ENCODE measurements around the gene ANKH. TPM values are rescaled to one million over a fixed set of nuclear protein-coding genes. Genes with fewer than 3 reads are reported as not detected.

The ANKH gene
- total RNA-seq, 1 experiment from 2014 or later: 13.9 TPM

DNA sequence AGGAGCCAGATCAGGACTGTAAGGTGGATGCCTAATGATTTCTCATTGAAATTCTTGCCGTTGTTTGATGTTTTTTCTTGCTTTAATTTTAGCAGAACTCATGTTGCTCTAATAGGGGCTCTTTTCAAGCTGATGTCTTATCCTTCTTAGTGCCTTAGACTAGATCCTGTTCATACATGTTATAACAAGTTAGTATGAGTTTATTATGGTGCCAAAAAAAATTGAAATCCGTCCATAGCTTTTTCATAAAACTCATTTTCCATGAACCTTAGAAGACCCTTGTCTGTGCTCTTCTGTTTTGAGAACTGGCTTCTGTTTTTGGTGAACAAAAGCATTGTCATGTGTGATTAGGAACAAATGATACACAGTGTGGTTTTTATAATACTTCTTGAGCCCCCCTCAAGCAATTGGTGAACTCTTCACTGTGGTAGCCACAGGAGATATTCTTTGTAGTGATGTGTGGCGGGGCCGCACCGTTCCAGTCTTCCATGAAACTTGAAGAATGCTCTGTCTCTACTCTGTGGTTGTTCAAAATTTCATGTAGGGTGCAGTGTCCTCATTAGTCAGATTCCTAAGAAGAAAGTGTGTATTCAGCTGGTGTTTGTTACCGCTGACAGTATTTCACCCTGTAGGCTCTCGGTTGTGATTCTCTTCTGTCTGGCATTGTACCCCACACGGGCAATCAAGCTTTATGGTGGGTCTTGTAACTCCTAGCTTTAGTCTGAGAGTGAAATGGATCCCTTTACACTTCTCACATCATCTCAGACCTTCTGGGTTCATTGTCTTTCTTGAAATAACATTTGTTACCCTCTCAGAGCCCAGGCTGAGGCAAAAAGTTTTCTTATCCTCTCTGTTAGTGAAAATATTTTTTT lies 196.4 kb downstream of the ANKH start:
- H3K4me1 ChIP-seq (ENCODE audit: insufficient read depth, low read length, poor library complexity, severe bottlenecking): no peaks in the 10 kb centered on the region
- no peaks in the 10 kb centered on the region for H3K9me3 ChIP-seq (ENCODE audit: low read depth, low read length, poor library complexity, severe bottlenecking)
- intact Hi-C loops (cut with micrococcal nuclease; ENCODE audit: unreplicated experiment): no loop called here
- no peak for TF ChIP-seq EZH2 (IDR thresholded peaks at IDR 0.05; ENCODE audit: borderline replicate concordance, low read depth, low read length, poor library complexity, severe bottlenecking)
- TF ChIP-seq, protein P1, sequence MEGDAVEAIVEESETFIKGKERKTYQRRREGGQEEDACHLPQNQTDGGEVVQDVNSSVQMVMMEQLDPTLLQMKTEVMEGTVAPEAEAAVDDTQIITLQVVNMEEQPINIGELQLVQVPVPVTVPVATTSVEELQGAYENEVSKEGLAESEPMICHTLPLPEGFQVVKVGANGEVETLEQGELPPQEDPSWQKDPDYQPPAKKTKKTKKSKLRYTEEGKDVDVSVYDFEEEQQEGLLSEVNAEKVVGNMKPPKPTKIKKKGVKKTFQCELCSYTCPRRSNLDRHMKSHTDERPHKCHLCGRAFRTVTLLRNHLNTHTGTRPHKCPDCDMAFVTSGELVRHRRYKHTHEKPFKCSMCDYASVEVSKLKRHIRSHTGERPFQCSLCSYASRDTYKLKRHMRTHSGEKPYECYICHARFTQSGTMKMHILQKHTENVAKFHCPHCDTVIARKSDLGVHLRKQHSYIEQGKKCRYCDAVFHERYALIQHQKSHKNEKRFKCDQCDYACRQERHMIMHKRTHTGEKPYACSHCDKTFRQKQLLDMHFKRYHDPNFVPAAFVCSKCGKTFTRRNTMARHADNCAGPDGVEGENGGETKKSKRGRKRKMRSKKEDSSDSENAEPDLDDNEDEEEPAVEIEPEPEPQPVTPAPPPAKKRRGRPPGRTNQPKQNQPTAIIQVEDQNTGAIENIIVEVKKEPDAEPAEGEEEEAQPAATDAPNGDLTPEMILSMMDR (conservative IDR thresholded peaks at IDR 0.05; ENCODE audit: low read depth, low read length): no peak
- H3K4me3 ChIP-seq (ENCODE audit: low read depth, low read length, poor library complexity, severe bottlenecking): no peak overlapping the region
- BruUV-seq (replicated peaks): no TSS peak
- CTCF ChIA-PET: no interaction called here
- H3K36me3 ChIP-seq (ENCODE audit: insufficient read depth, low read length, poor library complexity, severe bottlenecking): peaks cover 1% of the 10 kb centered on the region
- no peaks in the 10 kb centered on the region for H3K27me3 ChIP-seq (replicated peaks; ENCODE audit: insufficient read depth, low read depth, low read length, poor library complexity)
- POLR2A ChIA-PET (ENCODE audit: low non-redundant PET): no interaction called here
- H3K27ac ChIP-seq (ENCODE audit: low read depth, low read length, poor library complexity, severe bottlenecking): no peak overlapping the region
- DNase-seq (ENCODE audit: low spot score): no peak

- TF ChIP-seq, protein P1 (conservative IDR thresholded peaks at IDR 0.05; ENCODE audit: low read depth, low read length): no peak
- no peak for TF ChIP-seq EZH2 (IDR thresholded peaks at IDR 0.05; ENCODE audit: borderline replicate concordance, low read depth, low read length, poor library complexity, severe bottlenecking)
- H3K4me1 ChIP-seq (ENCODE audit: insufficient read depth, low read length, poor library complexity, severe bottlenecking): no peaks in the 10 kb centered on the region
- no peak for DNase-seq (ENCODE audit: low spot score)
- no peak overlapping the region for H3K4me3 ChIP-seq (ENCODE audit: low read depth, low read length, poor library complexity, severe bottlenecking)
- H3K36me3 ChIP-seq (ENCODE audit: insufficient read depth, low read length, poor library complexity, severe bottlenecking): no peaks in the 10 kb centered on the region
- POLR2A ChIA-PET (ENCODE audit: low non-redundant PET): no interaction called here
- no peaks in the 10 kb centered on the region for H3K9me3 ChIP-seq (ENCODE audit: low read depth, low read length, poor library complexity, severe bottlenecking)
- intact Hi-C loops (cut with micrococcal nuclease; ENCODE audit: unreplicated experiment): no loop called here
- no TSS peak for BruUV-seq (replicated peaks)
- no peak overlapping the region for H3K27ac ChIP-seq (ENCODE audit: low read depth, low read length, poor library complexity, severe bottlenecking)
- CTCF ChIA-PET: no interaction called here
- H3K27me3 ChIP-seq (replicated peaks; ENCODE audit: insufficient read depth, low read depth, low read length, poor library complexity): no peaks in the 10 kb centered on the region
These were observed 198.1 kb downstream of the ANKH start for GRCh38 chr5:14673443-14673842.

DNA sequence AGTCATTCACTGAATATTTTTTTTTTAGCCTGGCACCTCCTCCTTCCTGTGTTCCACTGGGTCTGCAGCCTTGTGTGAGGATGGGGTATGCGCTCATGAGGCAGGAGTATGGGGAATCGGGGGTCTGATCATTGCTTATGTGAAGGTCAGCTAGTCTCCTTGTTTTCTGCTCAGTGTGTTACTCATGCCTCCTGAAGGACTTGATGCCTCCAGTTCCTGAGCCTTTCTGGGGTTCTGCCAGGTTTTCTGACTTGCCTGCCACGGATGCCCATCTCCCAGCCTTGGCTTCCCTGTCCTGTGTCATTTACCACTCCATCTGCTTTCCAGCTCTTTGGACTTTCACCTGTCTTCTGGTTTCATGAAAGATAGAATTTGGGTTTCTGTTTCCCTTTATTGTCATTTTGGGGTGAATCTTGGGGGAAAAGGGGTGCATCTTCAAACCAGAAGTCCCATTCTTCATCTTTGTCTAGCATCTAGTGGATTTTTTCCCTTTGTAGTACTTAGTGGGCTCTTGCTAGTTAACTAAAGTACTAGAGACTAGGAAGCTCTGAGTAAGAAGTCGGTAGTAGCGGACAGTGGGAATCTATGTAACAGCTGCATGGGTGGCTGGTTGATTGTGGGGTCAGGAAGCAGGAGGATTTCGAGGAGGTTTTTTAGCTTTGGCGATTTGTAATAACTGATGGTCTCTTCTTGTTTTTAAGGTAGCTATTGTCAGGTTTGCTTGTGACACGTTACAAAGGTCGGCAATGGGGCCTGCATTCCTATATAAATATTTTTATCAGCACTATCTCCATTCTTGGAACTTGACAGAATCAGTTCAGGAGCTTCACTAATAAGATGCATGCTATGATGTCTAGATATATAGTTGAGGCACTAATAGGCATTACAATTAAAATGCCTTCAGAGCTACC lies 198.8 kb downstream of the ANKH start:
- Histone ChIP-seq H3K9me3 (ENCODE audit: low read depth, low read length, poor library complexity, severe bottlenecking) (no peaks in the 10 kb centered on the region), H3K36me3 (ENCODE audit: insufficient read depth, low read length, poor library complexity, severe bottlenecking) (no peaks in the 10 kb centered on the region), H3K4me3 (ENCODE audit: low read depth, low read length, poor library complexity, severe bottlenecking) (no peak overlapping the region), H3K27me3 (replicated peaks; ENCODE audit: insufficient read depth, low read depth, low read length, poor library complexity) (no peaks in the 10 kb centered on the region), H3K27ac (ENCODE audit: low read depth, low read length, poor library complexity, severe bottlenecking) (no peak overlapping the region), H3K4me1 (ENCODE audit: insufficient read depth, low read length, poor library complexity, severe bottlenecking) (no peaks in the 10 kb centered on the region)
- intact Hi-C loops (cut with micrococcal nuclease; ENCODE audit: unreplicated experiment): no loop called here
- TF ChIP-seq, protein P1 (conservative IDR thresholded peaks at IDR 0.05; ENCODE audit: low read depth, low read length): no peak
- no peak for TF ChIP-seq EZH2 (IDR thresholded peaks at IDR 0.05; ENCODE audit: borderline replicate concordance, low read depth, low read length, poor library complexity, severe bottlenecking)
- no TSS peak for BruUV-seq (replicated peaks)
- ChIA-PET CTCF (no interaction called here), POLR2A (ENCODE audit: low non-redundant PET) (no interaction called here)
- no peak for DNase-seq (ENCODE audit: low spot score)
